Naive thymus-derived CD4-positive, alpha-beta T cell (primary cell): ENCODE results near the gene MAP3K13. TPM values are rescaled to one million over a fixed set of nuclear protein-coding genes. Genes with fewer than 3 reads are reported as not detected.

ENCODE experiments used
- ATAC-seq: fragments of 150-1000 bp; cut with Tn5 transposase; 2 replicates; pipeline ENCODE4 v1.10.0; 2021; ENCODE audit warnings: mild to moderate bottlenecking, moderate library complexity
- CTCF ChIA-PET: fragments of 350-600 bp; sonication (Branson Sonifier 250); formaldehyde crosslinking; loops from one replicate; lab custom pipeline; 2021; ENCODE audit warnings: antibody characterized with exemption; lab: Charles Lee
- POLR2A ChIA-PET: fragments of 350-600 bp; sonication (Branson Sonifier 250); formaldehyde crosslinking; loops from one replicate; lab custom pipeline; 2021; ENCODE audit warnings: antibody characterized with exemption, inconsistent platforms; lab: Charles Lee
- DNase-seq, 9 donors: peaks; one replicate each; pipeline versions ENCODE4 v3.0.0 to v3.0.0-alpha.2; 2020 to 2022; ENCODE audit warnings: mixed read lengths in 1 of 9
- H3K27ac ChIP-seq: one replicate; pipeline ENCODE4 v1.7.0; 2013; ENCODE audit warnings: mild to moderate bottlenecking, low read depth, low read length, moderate library complexity
- H3K27me3 ChIP-seq, 2 donors: one replicate each; pipeline ENCODE4 v1.7.0; 2013; ENCODE audit warnings: low read length in 2 of 2, mild to moderate bottlenecking in 2 of 2, moderate library complexity in 2 of 2; ENCODE audit not compliant: control insufficient read depth in 2 of 2, insufficient read depth in 2 of 2
- H3K36me3 ChIP-seq, 3 experiments: 1 replicate in 2 of 3; 2 replicates in 1 of 3; pipeline ENCODE4 v1.7.0; 2013; ENCODE audit warnings: low read length in 3 of 3, mild to moderate bottlenecking in 3 of 3, moderate library complexity in 1 of 3; ENCODE audit not compliant: insufficient read depth in 3 of 3, control insufficient read depth in 2 of 3
- H3K4me1 ChIP-seq, 2 donors: one replicate each; pipeline ENCODE4 v1.7.0; 2013; ENCODE audit warnings: low read length in 2 of 2, mild to moderate bottlenecking in 2 of 2, moderate library complexity in 1 of 2; ENCODE audit not compliant: control insufficient read depth in 2 of 2, insufficient read depth in 2 of 2
- H3K4me3 ChIP-seq: 2 replicates; pipeline ENCODE4 v1.7.0; 2013; ENCODE audit warnings: mild to moderate bottlenecking, low read length
- H3K9me3 ChIP-seq, 3 experiments: 1 replicate in 2 of 3; 2 replicates in 1 of 3; pipeline ENCODE4 v1.7.0; 2013; ENCODE audit warnings: low read length in 3 of 3; ENCODE audit not compliant: control insufficient read depth in 2 of 3
- H3K27ac Mint-ChIP-seq, 9 donors: one replicate each; pipeline ENCODE4 v1.8.0; 2020 to 2022; ENCODE audit warnings: mixed read lengths in 9 of 9, mild to moderate bottlenecking in 8 of 9, moderate library complexity in 5 of 9, inconsistent platforms in 2 of 9
- H3K27me3 Mint-ChIP-seq, 5 donors: one replicate each; pipeline ENCODE4 v1.8.0; 2021 to 2022; ENCODE audit warnings: mixed read lengths in 5 of 5, mild to moderate bottlenecking in 1 of 5
- H3K36me3 Mint-ChIP-seq, 5 donors: one replicate each; pipeline ENCODE4 v1.8.0; 2020 to 2022; ENCODE audit warnings: mixed read lengths in 5 of 5, mild to moderate bottlenecking in 3 of 5, inconsistent platforms in 1 of 5
- H3K4me1 Mint-ChIP-seq, 7 donors: one replicate each; pipeline ENCODE4 v1.8.0; 2020 to 2022; ENCODE audit warnings: mixed read lengths in 7 of 7, mild to moderate bottlenecking in 3 of 7, inconsistent platforms in 1 of 7
- H3K4me3 Mint-ChIP-seq, 10 donors: one replicate each; pipeline ENCODE4 v1.8.0; 2020 to 2022; ENCODE audit warnings: mild to moderate bottlenecking in 10 of 10, mixed read lengths in 10 of 10, moderate library complexity in 6 of 10, inconsistent platforms in 2 of 10
- H3K9me3 Mint-ChIP-seq, 11 donors: one replicate each; pipeline ENCODE4 v1.8.0; 2020 to 2022; ENCODE audit warnings: mixed read lengths in 11 of 11, mild to moderate bottlenecking in 4 of 11, inconsistent platforms in 1 of 11, moderate library complexity in 1 of 11
- intact Hi-C, 2 donors: fragments of 100-400 bp; cut with micrococcal nuclease; formaldehyde crosslinking; loops; one replicate each; pipeline ENCODE4 v1.15.1; 2023
- polyA plus RNA-seq, 2 donors: library from polyadenylated mRNA; unstranded; fragments of 300-500 nt; fragmentation: Illumina TruSeq; gene quantifications; one replicate each; pipeline ENCODE4 v1.2.3, GENCODE V29; 2021
- total RNA-seq, 6 experiments: library from RNA in 5 of 6; stranded (reverse) in 5 of 6; gene quantifications; 1 replicate in 5 of 6; 2 replicates in 1 of 6; pipeline ENCODE4 v1.2.3 and lab custom pipeline; 2021 to 2026

Gene MAP3K13
- total and polyA plus RNA-seq, 7 experiments from 2014 or later, result 6.2 to 53.8 (median 9.4) TPM

GRCh38 chr3:185527364-185527763, 164.4 kb downstream of the MAP3K13 start:
- ChIA-PET POLR2A (no interaction called here), CTCF (no interaction called here)
- Histone ChIP-seq H3K4me1 (no peaks in the 10 kb centered on the region), H3K27ac (no peak overlapping the region), H3K9me3 (no peaks in the 10 kb centered on the region), H3K36me3 (no peaks in the 10 kb centered on the region), H3K27me3 (no peaks in the 10 kb centered on the region), H3K4me3 (no peak overlapping the region)
- intact Hi-C loops, result no loop called here
- Mint-ChIP-seq H3K27ac (no peak overlapping the region), H3K4me3 (no peak overlapping the region), H3K9me3 (no peaks in the 10 kb centered on the region), H3K27me3 (peaks cover 6 to 28% (median 11%) of the 10 kb centered on the region in 5 donors), H3K36me3 (no peaks in the 10 kb centered on the region), H3K4me1 (no peaks in the 10 kb centered on the region)
- ATAC-seq, result no peak
- DNase-seq, result no peak

GRCh38 chr3:185528532-185528931, 165.6 kb downstream of the MAP3K13 start:
- ChIA-PET CTCF (no interaction called here), POLR2A (no interaction called here)
- DNase-seq, result no peak
- Histone ChIP-seq H3K27me3 (no peaks in the 10 kb centered on the region), H3K4me3 (no peak overlapping the region), H3K36me3 (no peaks in the 10 kb centered on the region), H3K4me1 (no peaks in the 10 kb centered on the region), H3K27ac (no peak overlapping the region), H3K9me3 (no peaks in the 10 kb centered on the region)
- H3K27ac Mint-ChIP-seq, result no peak overlapping the region
- H3K4me1 Mint-ChIP-seq, result no peaks in the 10 kb centered on the region
- H3K27me3 Mint-ChIP-seq, result peaks cover 6 to 21% (median 11%) of the 10 kb centered on the region in 5 donors
- ATAC-seq, result no peak
- H3K9me3 Mint-ChIP-seq, result no peaks in the 10 kb centered on the region
- no peak overlapping the region for H3K4me3 Mint-ChIP-seq
- intact Hi-C loops, result no loop called here
- no peaks in the 10 kb centered on the region for H3K36me3 Mint-ChIP-seq

GRCh38 chr3:185530856-185531255, 167.9 kb downstream of the MAP3K13 start:
- no peaks in the 10 kb centered on the region for H3K4me1 Mint-ChIP-seq
- H3K27ac ChIP-seq, result no peak overlapping the region
- POLR2A ChIA-PET, result no interaction called here
- no peaks in the 10 kb centered on the region for H3K9me3 ChIP-seq
- H3K27ac Mint-ChIP-seq, result no peak overlapping the region
- no peaks in the 10 kb centered on the region for H3K27me3 ChIP-seq
- H3K4me3 Mint-ChIP-seq, result no peak overlapping the region
- intact Hi-C loops, result no loop called here
- no peaks in the 10 kb centered on the region for H3K4me1 ChIP-seq
- no peaks in the 10 kb centered on the region for H3K36me3 ChIP-seq
- CTCF ChIA-PET, result no interaction called here
- no peaks in the 10 kb centered on the region for H3K9me3 Mint-ChIP-seq
- DNase-seq (no peak), ATAC-seq (no peak)
- peaks cover 1 to 11% (median 2%) of the 10 kb centered on the region in 5 donors for H3K27me3 Mint-ChIP-seq
- H3K36me3 Mint-ChIP-seq, result no peaks in the 10 kb centered on the region
- H3K4me3 ChIP-seq, result no peak overlapping the region

- H3K27ac Mint-ChIP-seq, result no peak overlapping the region
- H3K36me3 Mint-ChIP-seq, result peaks cover 0 to 5% (median 0%) of the 10 kb centered on the region in 5 donors
- H3K4me3 Mint-ChIP-seq, result no peak overlapping the region
- CTCF ChIA-PET, result no interaction called here
- no peak for ATAC-seq
- Histone ChIP-seq H3K4me1 (no peaks in the 10 kb centered on the region), H3K27me3 (no peaks in the 10 kb centered on the region), H3K9me3 (no peaks in the 10 kb centered on the region), H3K4me3 (no peak overlapping the region), H3K27ac (no peak overlapping the region), H3K36me3 (no peaks in the 10 kb centered on the region)
- POLR2A ChIA-PET, result no interaction called here
- no peak for DNase-seq
- H3K4me1 Mint-ChIP-seq, result peaks cover 5 to 9% (median 7%) of the 10 kb centered on the region in 7 donors
- peaks cover 0 to 5% (median 0%) of the 10 kb centered on the region in 5 donors for H3K27me3 Mint-ChIP-seq
- peaks cover 0 to 2% (median 0%) of the 10 kb centered on the region in 11 donors for H3K9me3 Mint-ChIP-seq
- intact Hi-C loops, result no loop called here
Measured at GRCh38 chr3:185532901-185533300, 170.0 kb downstream of the MAP3K13 start.

GRCh38 chr3:185534511-185534910, 171.6 kb downstream of the MAP3K13 start:
- H3K9me3 ChIP-seq, result no peaks in the 10 kb centered on the region
- intact Hi-C loops, result no loop called here
- Mint-ChIP-seq H3K36me3 (peaks cover 0 to 5% (median 0%) of the 10 kb centered on the region in 5 donors), H3K4me1 (peaks cover 5 to 10% (median 7%) of the 10 kb centered on the region in 7 donors), H3K27ac (no peak overlapping the region), H3K27me3 (peaks cover 0 to 5% (median 0%) of the 10 kb centered on the region in 5 donors), H3K9me3 (peaks cover 0 to 2% (median 0%) of the 10 kb centered on the region in 11 donors), H3K4me3 (no peak overlapping the region)
- no peaks in the 10 kb centered on the region for H3K27me3 ChIP-seq
- no peak for ATAC-seq
- no peak for DNase-seq
- no peaks in the 10 kb centered on the region for H3K36me3 ChIP-seq
- CTCF ChIA-PET, result no interaction called here
- POLR2A ChIA-PET, result no interaction called here
- H3K4me1 ChIP-seq, result no peaks in the 10 kb centered on the region
- H3K4me3 ChIP-seq, result no peak overlapping the region
- no peak overlapping the region for H3K27ac ChIP-seq

GRCh38 chr3:185537369-185537970, 174.5 kb downstream of the MAP3K13 start:
- ChIA-PET POLR2A (no interaction called here), CTCF (no interaction called here)
- Histone ChIP-seq H3K27ac (no peak overlapping the region), H3K4me1 (no peaks in the 10 kb centered on the region), H3K9me3 (no peaks in the 10 kb centered on the region), H3K4me3 (no peak overlapping the region), H3K27me3 (no peaks in the 10 kb centered on the region), H3K36me3 (no peaks in the 10 kb centered on the region)
- H3K4me1 Mint-ChIP-seq, result peaks cover 5 to 13% (median 7%) of the 10 kb centered on the region in 7 donors
- H3K9me3 Mint-ChIP-seq, result peaks cover 0 to 3% (median 0%) of the 10 kb centered on the region in 11 donors
- peak overlapping the region in 3 of 10 donors; percentile 14 to 71 (median 39) for H3K4me3 Mint-ChIP-seq
- H3K27ac Mint-ChIP-seq, result peak overlapping the region in 6 of 9 donors; percentile 20 to 80 (median 60)
- intact Hi-C loops, result no loop called here
- ATAC-seq, result peak; percentile 90
- peak in 1 of 9 donors; percentile 28 for DNase-seq
- H3K36me3 Mint-ChIP-seq, result peaks cover 0 to 5% (median 0%) of the 10 kb centered on the region in 5 donors
- H3K27me3 Mint-ChIP-seq, result peaks cover 0 to 6% (median under 1%) of the 10 kb centered on the region in 5 donors
